Ascending aorta (tissue), 2 donors: Measurements from ENCODE around the gene SPARCL1. TPM values are rescaled to one million over a fixed set of nuclear protein-coding genes. Genes with fewer than 3 reads are reported as not detected.
"Not testable (repeated sequence)": the region's sequence is repeated elsewhere in the genome, so short reads cannot be mapped to it uniquely, and the experiment has no call there.

Experiments
- DNase-seq, 2 donors: peaks; one replicate each; pipeline ENCODE4 v3.0.0-alpha.2; 2019; ENCODE audit warnings: low spot score in 2 of 2
- H3K27ac ChIP-seq, 2 donors: fragments of 200-600 bp; sonication (generic); one replicate each; pipeline ENCODE4 v1.5.1; 2016 to 2017; ENCODE audit warnings: mild to moderate bottlenecking in 1 of 2
- H3K27me3 ChIP-seq: fragments of 200-600 bp; sonication (generic); one replicate; pipeline ENCODE4 v1.5.1; 2017
- H3K36me3 ChIP-seq, 2 donors: fragments of 200-600 bp; sonication (generic); one replicate each; pipeline ENCODE4 v1.5.1; 2016
- H3K4me1 ChIP-seq, 2 donors: fragments of 200-600 bp; sonication (generic); one replicate each; pipeline ENCODE4 v1.5.1; 2016 to 2017; ENCODE audit warnings: mild to moderate bottlenecking in 1 of 2
- H3K4me3 ChIP-seq, 2 donors: fragments of 200-600 bp; sonication (generic); one replicate each; pipeline ENCODE4 v1.5.1; 2016 to 2017; ENCODE audit warnings: mild to moderate bottlenecking in 1 of 2
- H3K9me3 ChIP-seq, 2 donors: fragments of 200-600 bp; sonication (generic); one replicate each; pipeline ENCODE4 v1.5.1; 2016
- intact Hi-C: fragments of 100-400 bp; cut with DNase I; formaldehyde crosslinking; loops from one replicate; pipeline ENCODE4 v1.15.1; 2023
- total RNA-seq: library from RNA; depleted of rRNA; stranded (reverse); fragments of >200 nt; gene quantifications from one replicate; pipeline ENCODE4 v1.1.0, GENCODE V29; 2016
- TF ChIP-seq, protein P1 (sequence below), 3 experiments: fragments of 200-600 bp in 2 of 3; fragments of 450-650 bp in 1 of 3; sonication (generic) in 2 of 3; IDR thresholded peaks; one replicate each; pipeline ENCODE4 v1.5.1; 2016 to 2019; ENCODE audit warnings: antibody characterized with exemption in 3 of 3, mild to moderate bottlenecking in 1 of 3, moderate library complexity in 1 of 3

SPARCL1 gene
- total RNA-seq, 1 donor from 2014 or later: 830 TPM

- H3K27ac ChIP-seq: no peak overlapping the region
- H3K4me1 ChIP-seq: no peaks in the 10 kb centered on the region
- intact Hi-C loops: loop anchor here (10.0 kb wide), 1 partner anchor 187 kb away; no protein-coding TSS in a partner anchor
- no peaks in the 10 kb centered on the region for H3K27me3 ChIP-seq
- no peak overlapping the region for H3K4me3 ChIP-seq
- peaks cover 10 to 26% of the 10 kb centered on the region in 2 donors for H3K36me3 ChIP-seq
- TF ChIP-seq, protein P1, sequence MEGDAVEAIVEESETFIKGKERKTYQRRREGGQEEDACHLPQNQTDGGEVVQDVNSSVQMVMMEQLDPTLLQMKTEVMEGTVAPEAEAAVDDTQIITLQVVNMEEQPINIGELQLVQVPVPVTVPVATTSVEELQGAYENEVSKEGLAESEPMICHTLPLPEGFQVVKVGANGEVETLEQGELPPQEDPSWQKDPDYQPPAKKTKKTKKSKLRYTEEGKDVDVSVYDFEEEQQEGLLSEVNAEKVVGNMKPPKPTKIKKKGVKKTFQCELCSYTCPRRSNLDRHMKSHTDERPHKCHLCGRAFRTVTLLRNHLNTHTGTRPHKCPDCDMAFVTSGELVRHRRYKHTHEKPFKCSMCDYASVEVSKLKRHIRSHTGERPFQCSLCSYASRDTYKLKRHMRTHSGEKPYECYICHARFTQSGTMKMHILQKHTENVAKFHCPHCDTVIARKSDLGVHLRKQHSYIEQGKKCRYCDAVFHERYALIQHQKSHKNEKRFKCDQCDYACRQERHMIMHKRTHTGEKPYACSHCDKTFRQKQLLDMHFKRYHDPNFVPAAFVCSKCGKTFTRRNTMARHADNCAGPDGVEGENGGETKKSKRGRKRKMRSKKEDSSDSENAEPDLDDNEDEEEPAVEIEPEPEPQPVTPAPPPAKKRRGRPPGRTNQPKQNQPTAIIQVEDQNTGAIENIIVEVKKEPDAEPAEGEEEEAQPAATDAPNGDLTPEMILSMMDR (IDR thresholded peaks at IDR 0.05): no peak
- no peak for DNase-seq
- no peaks in the 10 kb centered on the region for H3K9me3 ChIP-seq
These were observed 67.1 kb downstream of the SPARCL1 start for GRCh38 chr4:87462102-87462501.

- H3K27ac ChIP-seq: no peak overlapping the region
- H3K27me3 ChIP-seq: no peaks in the 10 kb centered on the region
- TF ChIP-seq, protein P1 (IDR thresholded peaks at IDR 0.05): no peak
- intact Hi-C loops: loop anchor here (10.0 kb wide), 1 partner anchor 186 kb away; no protein-coding TSS in a partner anchor
- no peaks in the 10 kb centered on the region for H3K4me1 ChIP-seq
- H3K9me3 ChIP-seq: no peaks in the 10 kb centered on the region
- peaks cover 10 to 26% of the 10 kb centered on the region in 2 donors for H3K36me3 ChIP-seq
- no peak overlapping the region for H3K4me3 ChIP-seq
- no peak for DNase-seq
These were observed 67.9 kb downstream of the SPARCL1 start for GRCh38 chr4:87461281-87461700.

DNA sequence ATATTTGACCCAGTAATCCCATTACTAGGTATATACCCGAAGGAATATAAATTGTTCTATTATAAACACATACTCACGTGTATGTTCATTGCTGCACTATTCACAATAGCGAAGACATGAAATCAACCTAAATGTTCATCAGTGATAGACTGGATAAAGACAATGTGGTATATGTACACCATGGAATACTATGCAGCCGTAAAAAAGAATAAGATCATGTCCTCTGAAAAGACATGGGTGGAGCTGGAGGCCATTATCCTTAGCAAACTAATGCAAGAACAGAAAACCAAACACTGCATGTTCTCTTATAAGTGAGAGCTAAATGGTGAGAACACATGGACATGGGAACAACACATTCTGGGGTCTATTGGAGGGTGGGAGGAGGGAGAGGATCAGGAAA lies 70.3 kb downstream of the SPARCL1 start:
- Histone ChIP-seq H3K9me3 (no peaks in the 10 kb centered on the region), H3K27ac (no peak overlapping the region), H3K4me1 (no peaks in the 10 kb centered on the region), H3K27me3 (no peaks in the 10 kb centered on the region), H3K36me3 (peaks cover 15 to 26% of the 10 kb centered on the region in 2 donors), H3K4me3 (no peak overlapping the region)
- intact Hi-C loops: no loop called here
- TF ChIP-seq, protein P1 (IDR thresholded peaks at IDR 0.05): no peak
- no peak for DNase-seq

GRCh38 chr4:87451537-87451936 lies 77.6 kb downstream of the SPARCL1 start:
- TF ChIP-seq, protein P1 (IDR thresholded peaks at IDR 0.05): no peak
- H3K4me1 ChIP-seq: no peaks in the 10 kb centered on the region
- H3K27me3 ChIP-seq: no peaks in the 10 kb centered on the region
- no peak for DNase-seq
- intact Hi-C loops: no loop called here
- H3K36me3 ChIP-seq: peaks cover 25 to 38% of the 10 kb centered on the region in 2 donors
- no peak overlapping the region for H3K4me3 ChIP-seq
- H3K9me3 ChIP-seq: no peaks in the 10 kb centered on the region
- no peak overlapping the region for H3K27ac ChIP-seq

DNA sequence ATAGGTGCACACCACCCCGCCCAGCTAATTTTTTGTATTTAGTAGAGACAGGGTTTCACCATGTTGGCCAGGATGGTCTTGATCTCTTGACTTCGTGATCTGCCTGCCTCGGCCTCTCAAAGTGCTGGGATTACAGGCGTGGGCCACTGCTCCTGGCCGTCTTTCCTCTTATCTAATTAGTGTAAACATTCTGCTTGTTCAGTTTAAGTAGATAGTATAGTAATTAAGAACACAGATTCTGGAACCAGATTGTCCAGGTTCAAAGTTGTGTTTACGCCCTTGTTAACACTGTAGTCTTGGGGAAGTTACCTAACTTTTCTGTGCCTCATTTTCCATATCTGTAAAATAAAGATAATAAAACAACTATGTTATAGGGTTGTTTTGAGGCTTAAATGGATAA lies 82.8 kb downstream of the SPARCL1 start:
- H3K27ac ChIP-seq, intact Hi-C loops, H3K27me3 ChIP-seq, H3K9me3 ChIP-seq, H3K4me1 ChIP-seq, DNase-seq, H3K4me3 ChIP-seq: not testable (repeated sequence)
- peaks cover 18 to 52% of the 10 kb centered on the region in 2 donors for H3K36me3 ChIP-seq

- intact Hi-C loops: no loop called here
- Histone ChIP-seq H3K9me3 (no peaks in the 10 kb centered on the region), H3K4me3 (no peak overlapping the region), H3K27me3 (no peaks in the 10 kb centered on the region), H3K27ac (no peak overlapping the region), H3K4me1 (no peaks in the 10 kb centered on the region), H3K36me3 (peaks cover 15 to 52% of the 10 kb centered on the region in 2 donors)
- TF ChIP-seq, protein P1 (IDR thresholded peaks at IDR 0.05): no peak
- DNase-seq: no peak
These were observed 83.2 kb downstream of the SPARCL1 start for GRCh38 chr4:87445964-87446363.
